GM12878 (cell line): Measurements from ENCODE around the gene OR2B2. TPM values are rescaled to one million over a fixed set of nuclear protein-coding genes. Genes with fewer than 3 reads are reported as not detected.
A peak's percentile ranks its signal among the peaks of the same experiment; 100 is the strongest.

Experiments
- ATAC-seq: fragments of 200-7000 bp; cut with Tn5 transposase; 3 replicates; pipeline ENCODE4 v1.9.1; 2020; ENCODE audit warnings: mild to moderate bottlenecking, moderate library complexity
- BruUV-seq: library from RNA; stranded (reverse); fragments of 400-500 nt; replicated peaks from 2 replicates; lab custom pipeline; 2021; lab: Mats Ljungman, UMichigan
- CTCF ChIA-PET: fragments of 300-600 bp; sonication (Branson Sonifier 250); formaldehyde crosslinking; extraction: SDS; loops from one replicate; lab custom pipeline; 2021; ENCODE audit warnings: inconsistent platforms; lab: Yijun Ruan, JAX
- POLR2A ChIA-PET: fragments of 350-600 bp; formaldehyde crosslinking; extraction: SDS; loops from one replicate; lab custom pipeline; 2021; ENCODE audit warnings: inconsistent platforms; lab: Charles Lee
- RAD21 ChIA-PET: fragments of 300-600 bp; sonication (Branson Sonifier 250); formaldehyde crosslinking; loops from one replicate; lab custom pipeline; 2023; ENCODE audit warnings: antibody characterized with exemption; ENCODE audit not compliant: unreplicated experiment; lab: Charles Lee
- SMC1A ChIA-PET: fragments of 300-600 bp; sonication (Branson Sonifier 250); formaldehyde crosslinking; loops from one replicate; lab custom pipeline; 2023; ENCODE audit not compliant: unreplicated experiment, uncharacterized antibody; lab: Charles Lee
- DNase-seq: peaks from one replicate; pipeline ENCODE4 v3.0.0-alpha.2; 2011; ENCODE audit warnings: low read depth, low spot score
- FAIRE-seq: peaks from 3 replicates; lab custom pipeline; 2011; peaks lifted over from hg19 to GRCh38; lab: Jason Lieb, UNC
- H2AFZ ChIP-seq: 2 replicates; pipeline ENCODE4 v1.6.0; 2011; ENCODE audit warnings: low read depth, low read length, control low read depth; ENCODE audit not compliant: control insufficient read depth
- H3K27ac ChIP-seq: 2 replicates; pipeline ENCODE4 v1.5.1; 2011; ENCODE audit warnings: control low read depth; ENCODE audit not compliant: control insufficient read depth, insufficient read depth
- H3K27me3 ChIP-seq, 2 experiments: replicated peaks in 1 of 2; 2 replicates each; pipeline versions ENCODE4 v1.6.0 to v1.6.1; 2011; ENCODE audit warnings: low read length in 1 of 2; ENCODE audit not compliant: control insufficient read depth in 2 of 2, insufficient read depth in 2 of 2
- H3K36me3 ChIP-seq, 2 experiments: 2 replicates each; pipeline ENCODE4 v1.5.1; 2011; ENCODE audit warnings: low read length in 1 of 2; ENCODE audit not compliant: control insufficient read depth in 2 of 2, insufficient read depth in 2 of 2
- H3K4me1 ChIP-seq: 2 replicates; pipeline ENCODE4 v1.6.1; 2011; ENCODE audit warnings: mild to moderate bottlenecking, low read length, moderate library complexity, mixed read lengths; ENCODE audit not compliant: control insufficient read depth, insufficient read depth
- H3K4me2 ChIP-seq: 2 replicates; pipeline ENCODE4 v1.6.0; 2011; ENCODE audit warnings: control low read depth; ENCODE audit not compliant: control insufficient read depth, insufficient read depth
- H3K4me3 ChIP-seq: fragments of 200-600 bp; sonication (generic); 2 replicates; pipeline ENCODE4 v1.5.1; 2016
- H3K79me2 ChIP-seq: 2 replicates; pipeline ENCODE4 v1.6.0; 2011; ENCODE audit warnings: low read length; ENCODE audit not compliant: control insufficient read depth, insufficient read depth
- H3K9ac ChIP-seq: 2 replicates; pipeline ENCODE4 v1.8.0; 2011; ENCODE audit warnings: low read length, control low read depth, mixed read lengths; ENCODE audit not compliant: control insufficient read depth, insufficient read depth
- H3K9me3 ChIP-seq: replicated peaks from 3 replicates; pipeline ENCODE4 v1.5.1; 2011; ENCODE audit warnings: mild to moderate bottlenecking, low read length; ENCODE audit not compliant: control insufficient read depth, insufficient read depth
- H4K20me1 ChIP-seq: 2 replicates; pipeline ENCODE4 v1.6.0; 2011; ENCODE audit not compliant: control insufficient read depth, insufficient read depth
- ATF2 ChIP-seq: IDR thresholded peaks from 2 replicates; pipeline ENCODE4 v1.6.1; 2012; ENCODE audit warnings: low read length, inconsistent platforms
- CBFB ChIP-seq: IDR thresholded peaks from 2 replicates; pipeline ENCODE4 v1.6.1; 2016; ENCODE audit warnings: antibody characterized with exemption, low read depth
- ETV6 ChIP-seq, 2 experiments: fragments of 450-650 bp in 1 of 2; IDR thresholded peaks in 1 of 2; conservative IDR thresholded peaks in 1 of 2; 2 replicates each; pipeline ENCODE4 v1.6.1; 2014; ENCODE audit warnings: antibody characterized with exemption in 1 of 2, borderline replicate concordance in 1 of 2, low read depth in 1 of 2, mild to moderate bottlenecking in 1 of 2, moderate library complexity in 1 of 2
- FOXM1 ChIP-seq: IDR thresholded peaks from 2 replicates; pipeline ENCODE4 v1.6.1; 2012; ENCODE audit warnings: low read depth, mild to moderate bottlenecking, inconsistent platforms, low read length, moderate library complexity
- KAT2A ChIP-seq: conservative IDR thresholded peaks from 2 replicates; pipeline ENCODE4 v1.6.1; 2011; ENCODE audit warnings: low read depth, low read length; ENCODE audit not compliant: control insufficient read depth
- POLR2A ChIP-seq: IDR thresholded peaks from 2 replicates; pipeline ENCODE4 v1.6.1; 2011; ENCODE audit warnings: low read depth, mild to moderate bottlenecking, low read length
- REST ChIP-seq: IDR thresholded peaks from 2 replicates; pipeline ENCODE4 v1.6.1; 2012; ENCODE audit warnings: mild to moderate bottlenecking, low read depth, low read length
- ZBTB11 ChIP-seq: fragments of 450-650 bp; formaldehyde crosslinking; IDR thresholded peaks from 2 replicates; pipeline ENCODE4 v1.5.0; 2022; ENCODE audit warnings: mild to moderate bottlenecking, missing genetic modification characterization
- ZNF217 ChIP-seq: fragments of 450-650 bp; IDR thresholded peaks from 2 replicates; pipeline ENCODE4 v1.6.1; 2017; ENCODE audit warnings: antibody characterized with exemption, mild to moderate bottlenecking
- WGBS: methylation state at CpG from one replicate; pipeline ENCODE4 v1.1.6; 2016; ENCODE audit warnings: low lambda C conversion rate; ENCODE audit not compliant: insufficient replicate concordance, insufficient coverage; ENCODE audit errors: missing lambda C conversion rate; 5-methylcytosine and 5-hydroxymethylcytosine counted together
- in situ Hi-C: fragments of 300-500 bp; cut with MboI; formaldehyde crosslinking; loops from 9 replicates; pipeline ENCODE4 v1.14.3; 2018; ENCODE audit warnings: mixed read lengths
- intact Hi-C: fragments of 100-400 bp; cut with micrococcal nuclease; formaldehyde crosslinking; loops from one replicate; pipeline ENCODE4 v1.14.2; 2022; ENCODE audit not compliant: unreplicated experiment
- polyA plus RNA-seq, 11 experiments: library from polyadenylated mRNA; depleted of rRNA in 4 of 11; unstranded in 6 of 11; stranded (reverse) in 5 of 11; fragments of >200 nt; fragmentation: Nextera tagmentation in 4 of 11; fragmentation: Illumina TruSeq in 1 of 11; extraction: Ambion mirVana in 4 of 11; extraction: Trizol in 1 of 11; gene quantifications; 1 replicate in 1 of 11; 2 replicates in 10 of 11; pipeline versions ENCODE4 v1.2.1 to v1.2.3, GENCODE V29; 2011 to 2016; ENCODE audit warnings: inconsistent platforms in 2 of 11, missing spikeins in 2 of 11, low read depth in 1 of 11
- total RNA-seq, 4 experiments: library from RNA; depleted of rRNA in 3 of 4; stranded (reverse); fragments of >200 nt in 3 of 4; fragmentation: Illumina TruSeq in 1 of 4; extraction: Trizol in 1 of 4; gene quantifications; 2 replicates each; pipeline versions ENCODE4 v1.2.1 to v1.2.3, GENCODE V29; 2013 to 2021

OR2B2 gene
- total and polyA plus RNA-seq, 10 of the 15 experiments (the other 5 are each of a cell fraction or from before 2014, with no cell fraction given): not detected

GRCh38 chr6:27890445-27891319 is 21.5 kb downstream of the OR2B2 start (continued):
- no peak for TF ChIP-seq REST

- H3K27ac ChIP-seq: peak overlapping the region; percentile 68
- no peaks in the 10 kb centered on the region for H3K9me3 ChIP-seq
- peak overlapping the region; percentile 40 for H3K9ac ChIP-seq
- H3K36me3 ChIP-seq: no peaks in the 10 kb centered on the region
- H3K79me2 ChIP-seq: peaks cover 18% of the 10 kb centered on the region
- ChIA-PET POLR2A (interaction anchor here (0.7 to 3.5 kb wide), 25 partner anchors 8 to 1848 kb away, joined by 3 to 65 read pairs (median 6); partner anchors contain the start of gene ZNF184), CTCF (interaction anchor here (0.7 to 3.3 kb wide), 11 partner anchors 9 to 466 kb away, joined by 3 to 19 read pairs (median 3); a partner anchor contains a TSS), RAD21 (interaction anchor here (0.6 to 3.9 kb wide), 13 partner anchors 12 to 330 kb away, joined by 3 to 48 read pairs (median 5); a partner anchor contains a TSS), SMC1A (interaction anchor here (0.9 to 2.8 kb wide), 14 partner anchors 16 to 745 kb away, joined by 3 to 17 read pairs (median 6); a partner anchor contains a TSS)
- no peak for DNase-seq
- no peaks in the 10 kb centered on the region for H4K20me1 ChIP-seq
- intact Hi-C loops: loop anchor here (2.0 to 10.0 kb wide), 5 partner anchors 17 to 1693 kb away; partner anchors contain the start of gene ZNF184
- peak overlapping the region; percentile 80 for H3K4me2 ChIP-seq
- no peaks in the 10 kb centered on the region for H3K27me3 ChIP-seq
- H2AFZ ChIP-seq: no peak overlapping the region
- no peaks in the 10 kb centered on the region; the same call in 1 of the 2 replicates for H3K4me1 ChIP-seq
- 3% methylated on average over 19 of the region's 19 CpGs for WGBS
- in situ Hi-C loops: loop anchor here (5.0 to 10.0 kb wide), 5 partner anchors 53 to 1858 kb away; partner anchors contain the start of gene ZNF184
- FAIRE-seq: peak; percentile 80
- BruUV-seq: no TSS peak
- H3K4me3 ChIP-seq: peak overlapping the region; percentile 64
- no peak for ATAC-seq
- peak; percentile 3 for TF ChIP-seq FOXM1
- TF ChIP-seq CBFB: no peak; the same call in 1 of the 2 replicates
- TF ChIP-seq ZNF217: no peak
- TF ChIP-seq POLR2A: no peak; the same call in 1 of the 2 replicates
- no peak for TF ChIP-seq ETV6 (conservative IDR thresholded peaks at IDR 0.05 in 1 of 2, IDR thresholded peaks at IDR 0.05 in 1 of 2; ENCODE audit: borderline replicate concordance in 1 of 2, low read depth in 1 of 2)
- peak; percentile 55 for TF ChIP-seq KAT2A
- peak; percentile 37; the same call in 1 of the 2 replicates for TF ChIP-seq ZBTB11 (CRISPR knock-in tag)
- TF ChIP-seq ATF2: 0 out of 2 replicates have a peak, but pooled peaks have one; percentile 10
Measured at GRCh38 chr6:27889628-27890444, 22.4 kb downstream of the OR2B2 start.
